ENCODE data around the gene HAPSTR1.
"Not testable (repeated sequence)": the region's sequence is repeated elsewhere in the genome, so short reads cannot be mapped to it uniquely, and the experiment has no call there.

The HAPSTR1 gene

GRCh38 chr16:9090960-9091866 is at the start of gene HAPSTR1:
Gene HAPSTR1 (plus strand): TSS chr16:9091644. CDS start chr16:9092045, 401 bp downstream.
- DNase-seq (ENCODE audit: low read depth in 2 of 2): peak; percentile 97 to 98

GRCh38 chr16:9042533-9042932 is 48.9 kb upstream of the HAPSTR1 start:
- no peak for DNase-seq (ENCODE audit: low read depth in 2 of 2)

- no peak for DNase-seq (ENCODE audit: low read depth in 2 of 2)
Measured at GRCh38 chr16:9042964-9043680, 48.3 kb upstream of the HAPSTR1 start.

GRCh38 chr16:9045562-9045961 is 45.9 kb upstream of the HAPSTR1 start:
- not testable (repeated sequence) for DNase-seq (ENCODE audit: low read depth in 2 of 2)

GRCh38 chr16:9046667-9047055 is 44.8 kb upstream of the HAPSTR1 start:
- no peak for DNase-seq (ENCODE audit: low read depth in 2 of 2)

GRCh38 chr16:9047689-9048301 is 43.6 kb upstream of the HAPSTR1 start:
- DNase-seq (ENCODE audit: low read depth in 2 of 2): peak; percentile 40 to 47

- no peak for DNase-seq (ENCODE audit: low read depth in 2 of 2)
Measured at GRCh38 chr16:9048302-9048700, 43.1 kb upstream of the HAPSTR1 start.

GRCh38 chr16:9049241-9049640 is 42.2 kb upstream of the HAPSTR1 start:
- no peak for DNase-seq (ENCODE audit: low read depth in 2 of 2)

- peak in 1 of 2 donors; percentile 13 for DNase-seq (ENCODE audit: low read depth in 2 of 2)
Measured at GRCh38 chr16:9050102-9050830, 41.2 kb upstream of the HAPSTR1 start.

- no peak for DNase-seq (ENCODE audit: low read depth in 2 of 2)
Measured at GRCh38 chr16:9053006-9053601, 38.3 kb upstream of the HAPSTR1 start.

- no peak for DNase-seq (ENCODE audit: low read depth in 2 of 2)
Measured at GRCh38 chr16:9054460-9054859, 37.0 kb upstream of the HAPSTR1 start.

GRCh38 chr16:9055115-9055514 is 36.3 kb upstream of the HAPSTR1 start:
- DNase-seq (ENCODE audit: low read depth in 2 of 2): no peak

- DNase-seq (ENCODE audit: low read depth in 2 of 2): no peak
Measured at GRCh38 chr16:9055661-9056060, 35.8 kb upstream of the HAPSTR1 start.

- no peak for DNase-seq (ENCODE audit: low read depth in 2 of 2)
Measured at GRCh38 chr16:9056061-9056460, 35.4 kb upstream of the HAPSTR1 start.

- DNase-seq (ENCODE audit: low read depth in 2 of 2): no peak
Measured at GRCh38 chr16:9058211-9058610, 33.2 kb upstream of the HAPSTR1 start.

GRCh38 chr16:9060225-9060624 is 31.2 kb upstream of the HAPSTR1 start:
- DNase-seq (ENCODE audit: low read depth in 2 of 2): no peak

- DNase-seq (ENCODE audit: low read depth in 2 of 2): no peak
Measured at GRCh38 chr16:9061358-9061813, 30.1 kb upstream of the HAPSTR1 start.

GRCh38 chr16:9062301-9062700 is 29.1 kb upstream of the HAPSTR1 start:
- no peak for DNase-seq (ENCODE audit: low read depth in 2 of 2)

- no peak for DNase-seq (ENCODE audit: low read depth in 2 of 2)
Measured at GRCh38 chr16:9065077-9065476, 26.4 kb upstream of the HAPSTR1 start.

GRCh38 chr16:9068886-9069285 is 22.6 kb upstream of the HAPSTR1 start:
- DNase-seq (ENCODE audit: low read depth in 2 of 2): no peak

- DNase-seq (ENCODE audit: low read depth in 2 of 2): no peak
Measured at GRCh38 chr16:9070254-9070653, 21.2 kb upstream of the HAPSTR1 start.

Measured in activated CD4-positive, alpha-beta T cell treated with anti-CD3 and anti-CD28 coated beads for 24 hours (primary cell).